Measurements from ENCODE around the gene TRDMT1.
A peak's percentile ranks its signal among the peaks of the same experiment; 100 is the strongest.

DNA sequence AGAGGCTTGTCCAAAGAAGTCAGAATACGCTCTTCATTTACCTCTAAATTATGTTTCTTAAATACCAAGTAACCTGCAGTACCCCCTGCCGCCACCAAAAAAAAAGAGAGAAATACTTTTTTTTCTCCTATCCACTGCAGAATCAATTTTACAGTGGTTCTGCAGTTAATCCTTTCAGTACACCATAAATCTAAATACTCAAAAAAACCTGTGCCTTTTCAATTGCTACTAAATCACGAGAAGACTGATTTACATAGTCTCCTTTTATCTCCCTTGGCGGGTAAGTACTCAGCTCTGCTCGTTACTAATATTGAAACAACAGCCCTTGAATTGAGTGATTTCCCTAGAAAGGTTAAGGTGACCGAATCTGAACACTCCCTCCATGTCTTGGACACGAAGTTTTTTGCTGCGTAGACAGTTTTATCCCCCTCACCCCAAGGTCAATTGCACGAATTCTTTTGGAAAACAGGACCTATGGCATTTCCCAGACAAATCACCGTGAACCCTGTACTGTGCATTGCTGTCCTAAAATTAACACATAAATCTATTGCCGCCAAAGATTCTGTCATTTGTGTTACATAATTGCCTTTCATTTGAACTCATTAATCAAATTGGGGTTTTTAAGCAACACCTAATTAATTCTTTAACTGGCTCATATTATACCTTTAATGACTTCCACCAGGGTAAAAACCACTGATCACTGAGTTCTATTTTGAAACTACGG, 26.1 kb upstream of the TRDMT1 start:
- TF ChIP-seq, protein P1, sequence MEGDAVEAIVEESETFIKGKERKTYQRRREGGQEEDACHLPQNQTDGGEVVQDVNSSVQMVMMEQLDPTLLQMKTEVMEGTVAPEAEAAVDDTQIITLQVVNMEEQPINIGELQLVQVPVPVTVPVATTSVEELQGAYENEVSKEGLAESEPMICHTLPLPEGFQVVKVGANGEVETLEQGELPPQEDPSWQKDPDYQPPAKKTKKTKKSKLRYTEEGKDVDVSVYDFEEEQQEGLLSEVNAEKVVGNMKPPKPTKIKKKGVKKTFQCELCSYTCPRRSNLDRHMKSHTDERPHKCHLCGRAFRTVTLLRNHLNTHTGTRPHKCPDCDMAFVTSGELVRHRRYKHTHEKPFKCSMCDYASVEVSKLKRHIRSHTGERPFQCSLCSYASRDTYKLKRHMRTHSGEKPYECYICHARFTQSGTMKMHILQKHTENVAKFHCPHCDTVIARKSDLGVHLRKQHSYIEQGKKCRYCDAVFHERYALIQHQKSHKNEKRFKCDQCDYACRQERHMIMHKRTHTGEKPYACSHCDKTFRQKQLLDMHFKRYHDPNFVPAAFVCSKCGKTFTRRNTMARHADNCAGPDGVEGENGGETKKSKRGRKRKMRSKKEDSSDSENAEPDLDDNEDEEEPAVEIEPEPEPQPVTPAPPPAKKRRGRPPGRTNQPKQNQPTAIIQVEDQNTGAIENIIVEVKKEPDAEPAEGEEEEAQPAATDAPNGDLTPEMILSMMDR (IDR thresholded peaks at IDR 0.05): peak; percentile 25 to 65 (median 48)
- no peak for TF ChIP-seq POLR2A (IDR thresholded peaks at IDR 0.05)

All from thyroid gland (tissue), 4 donors.